ENCODE data around the gene ALOX15B.

The ALOX15B gene

GRCh38 chr17:8002721-8003593 is 35.9 kb upstream of the ALOX15B start:
- no peak overlapping the region for H3K4me3 ChIP-seq (ENCODE audit: severe bottlenecking)
- H3K36me3 ChIP-seq (ENCODE audit: low read depth), result no peaks in the 10 kb centered on the region
- ATAC-seq (ENCODE audit: low read depth), result no peak
- no peak for TF ChIP-seq CTCF (IDR thresholded peaks at IDR 0.05; ENCODE audit: poor library complexity, severe bottlenecking)
- DNase-seq (ENCODE audit: low spot score), result peak; percentile 57
- no peaks in the 10 kb centered on the region for H3K4me1 ChIP-seq (ENCODE audit: insufficient read depth, poor library complexity, severe bottlenecking)
- H3K27me3 ChIP-seq (ENCODE audit: insufficient read depth, poor library complexity, severe bottlenecking), result peaks cover 18% of the 10 kb centered on the region
- H3K9me3 ChIP-seq (ENCODE audit: severe bottlenecking), result no peaks in the 10 kb centered on the region
- no peak overlapping the region for H3K27ac ChIP-seq (ENCODE audit: poor library complexity, severe bottlenecking)

- Histone ChIP-seq H3K27me3 (ENCODE audit: insufficient read depth, poor library complexity, severe bottlenecking) (peaks cover 18% of the 10 kb centered on the region), H3K4me3 (ENCODE audit: severe bottlenecking) (no peak overlapping the region), H3K27ac (ENCODE audit: poor library complexity, severe bottlenecking) (no peak overlapping the region), H3K36me3 (ENCODE audit: low read depth) (no peaks in the 10 kb centered on the region), H3K9me3 (ENCODE audit: severe bottlenecking) (no peaks in the 10 kb centered on the region), H3K4me1 (ENCODE audit: insufficient read depth, poor library complexity, severe bottlenecking) (no peaks in the 10 kb centered on the region)
- ATAC-seq (ENCODE audit: low read depth) (no peak), DNase-seq (ENCODE audit: low spot score) (peak; percentile 51)
- no peak for TF ChIP-seq CTCF (IDR thresholded peaks at IDR 0.05; ENCODE audit: poor library complexity, severe bottlenecking)
These were observed 35.2 kb upstream of the ALOX15B start for GRCh38 chr17:8003594-8004181.

DNA sequence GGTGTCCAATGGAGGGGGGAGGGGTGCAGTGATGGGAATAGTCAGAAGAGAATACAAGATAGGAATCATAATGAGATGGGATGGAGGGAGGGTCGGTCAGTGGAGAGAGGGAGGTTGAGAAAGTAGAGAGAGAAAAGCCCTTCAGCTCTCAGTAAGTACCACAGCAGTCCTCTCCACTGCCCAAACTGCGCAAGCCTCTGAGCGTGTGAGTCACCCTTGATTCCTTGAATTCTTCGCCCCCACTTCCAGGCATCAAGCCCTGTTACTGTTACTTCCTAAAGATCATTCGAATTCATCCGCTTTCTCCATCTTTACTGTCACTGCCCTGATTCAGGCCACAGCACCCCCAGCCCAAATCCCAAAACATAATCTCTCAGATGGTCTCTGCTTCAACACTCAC is 34.0 kb upstream of the ALOX15B start:
- Histone ChIP-seq H3K4me3 (ENCODE audit: severe bottlenecking) (no peak overlapping the region), H3K4me1 (ENCODE audit: insufficient read depth, poor library complexity, severe bottlenecking) (no peaks in the 10 kb centered on the region), H3K27ac (ENCODE audit: poor library complexity, severe bottlenecking) (no peak overlapping the region), H3K9me3 (ENCODE audit: severe bottlenecking) (no peaks in the 10 kb centered on the region), H3K36me3 (ENCODE audit: low read depth) (no peaks in the 10 kb centered on the region), H3K27me3 (ENCODE audit: insufficient read depth, poor library complexity, severe bottlenecking) (peaks cover 18% of the 10 kb centered on the region)
- ATAC-seq (ENCODE audit: low read depth) (peak; percentile 67; the same call in 1 of the 3 replicates), DNase-seq (ENCODE audit: low spot score) (peak; percentile 18)
- TF ChIP-seq CTCF (IDR thresholded peaks at IDR 0.05; ENCODE audit: poor library complexity, severe bottlenecking), result no peak

- DNase-seq (ENCODE audit: low spot score), result peak; percentile 5
- ATAC-seq (ENCODE audit: low read depth), result peak; percentile 33; the same call in 2 of the 3 replicates
- no peaks in the 10 kb centered on the region for H3K4me1 ChIP-seq (ENCODE audit: insufficient read depth, poor library complexity, severe bottlenecking)
- no peaks in the 10 kb centered on the region for H3K36me3 ChIP-seq (ENCODE audit: low read depth)
- H3K27me3 ChIP-seq (ENCODE audit: insufficient read depth, poor library complexity, severe bottlenecking), result peaks cover 18% of the 10 kb centered on the region
- no peak overlapping the region for H3K27ac ChIP-seq (ENCODE audit: poor library complexity, severe bottlenecking)
- no peak overlapping the region for H3K4me3 ChIP-seq (ENCODE audit: severe bottlenecking)
- no peaks in the 10 kb centered on the region for H3K9me3 ChIP-seq (ENCODE audit: severe bottlenecking)
- no peak for TF ChIP-seq CTCF (IDR thresholded peaks at IDR 0.05; ENCODE audit: poor library complexity, severe bottlenecking)
These were observed 33.5 kb upstream of the ALOX15B start for GRCh38 chr17:8005357-8005756.

Measured in RWPE2 (cell line).